HG03196 (cell line): ENCODE results near the gene C5orf22.
"Not testable (repeated sequence)": the region's sequence is repeated elsewhere in the genome, so short reads cannot be mapped to it uniquely, and the experiment has no call there.

Source experiments
- ATAC-seq: cut with Tn5 transposase; IDR thresholded peaks from one replicate; pipeline ENCODE4 v1.9.1; 2021; ENCODE audit not compliant: unreplicated experiment

The C5orf22 gene

GRCh38 chr5:31602305-31602704 is 70.2 kb downstream of the C5orf22 start:
- not testable (repeated sequence) for ATAC-seq

- ATAC-seq: no peak
These were observed 72.1 kb downstream of the C5orf22 start for GRCh38 chr5:31604240-31604639.

GRCh38 chr5:31604644-31605043 is 72.5 kb downstream of the C5orf22 start:
- ATAC-seq: no peak
